ENCODE data around the gene CDON. TPM values are rescaled to one million over a fixed set of nuclear protein-coding genes. Genes with fewer than 3 reads are reported as not detected.

Gene CDON
- total RNA-seq, 1 donor from 2014 or later: 33.0 TPM

DNA sequence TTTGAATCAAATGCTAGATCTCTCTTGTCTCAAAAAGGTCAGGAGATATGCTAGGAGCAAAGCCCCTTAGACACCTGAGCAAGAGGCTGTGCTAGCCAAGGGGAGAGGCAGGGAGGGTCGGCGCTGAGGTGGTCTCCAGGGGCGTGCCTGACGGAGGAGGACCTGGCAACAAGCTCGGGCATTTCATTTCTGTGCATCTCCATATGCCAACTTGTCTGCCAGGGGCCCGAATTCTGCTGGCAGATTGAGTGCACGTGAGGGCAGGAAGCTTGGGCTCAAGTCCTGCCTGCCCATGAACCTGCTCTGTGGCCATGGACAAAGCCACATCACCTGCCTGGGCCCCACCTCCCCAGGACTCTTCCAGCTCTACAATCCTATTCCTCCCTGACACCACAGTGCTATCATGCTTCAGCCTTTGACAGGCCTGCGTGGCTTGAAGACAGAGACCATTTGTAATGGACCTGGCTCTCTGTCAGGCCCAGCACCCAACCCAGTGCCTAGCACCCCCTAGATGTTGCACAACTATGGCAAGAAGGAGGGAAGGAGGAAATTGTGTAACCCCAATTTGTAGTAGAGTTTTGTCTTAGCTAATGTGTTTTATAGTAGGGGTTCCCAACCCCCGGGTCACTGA lies 133.1 kb downstream of the CDON start:
- Histone ChIP-seq H3K4me1 (no peaks in the 10 kb centered on the region), H3K9me3 (no peaks in the 10 kb centered on the region), H3K36me3 (no peaks in the 10 kb centered on the region), H3K27ac (no peak overlapping the region), H3K4me3 (no peak overlapping the region), H3K27me3 (no peaks in the 10 kb centered on the region)
- intact Hi-C loops (cut with DNase I): no loop called here
- TF ChIP-seq, protein P1, sequence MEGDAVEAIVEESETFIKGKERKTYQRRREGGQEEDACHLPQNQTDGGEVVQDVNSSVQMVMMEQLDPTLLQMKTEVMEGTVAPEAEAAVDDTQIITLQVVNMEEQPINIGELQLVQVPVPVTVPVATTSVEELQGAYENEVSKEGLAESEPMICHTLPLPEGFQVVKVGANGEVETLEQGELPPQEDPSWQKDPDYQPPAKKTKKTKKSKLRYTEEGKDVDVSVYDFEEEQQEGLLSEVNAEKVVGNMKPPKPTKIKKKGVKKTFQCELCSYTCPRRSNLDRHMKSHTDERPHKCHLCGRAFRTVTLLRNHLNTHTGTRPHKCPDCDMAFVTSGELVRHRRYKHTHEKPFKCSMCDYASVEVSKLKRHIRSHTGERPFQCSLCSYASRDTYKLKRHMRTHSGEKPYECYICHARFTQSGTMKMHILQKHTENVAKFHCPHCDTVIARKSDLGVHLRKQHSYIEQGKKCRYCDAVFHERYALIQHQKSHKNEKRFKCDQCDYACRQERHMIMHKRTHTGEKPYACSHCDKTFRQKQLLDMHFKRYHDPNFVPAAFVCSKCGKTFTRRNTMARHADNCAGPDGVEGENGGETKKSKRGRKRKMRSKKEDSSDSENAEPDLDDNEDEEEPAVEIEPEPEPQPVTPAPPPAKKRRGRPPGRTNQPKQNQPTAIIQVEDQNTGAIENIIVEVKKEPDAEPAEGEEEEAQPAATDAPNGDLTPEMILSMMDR (IDR thresholded peaks at IDR 0.05): no peak
- no peak for DNase-seq (ENCODE audit: low spot score in 2 of 2)

DNA sequence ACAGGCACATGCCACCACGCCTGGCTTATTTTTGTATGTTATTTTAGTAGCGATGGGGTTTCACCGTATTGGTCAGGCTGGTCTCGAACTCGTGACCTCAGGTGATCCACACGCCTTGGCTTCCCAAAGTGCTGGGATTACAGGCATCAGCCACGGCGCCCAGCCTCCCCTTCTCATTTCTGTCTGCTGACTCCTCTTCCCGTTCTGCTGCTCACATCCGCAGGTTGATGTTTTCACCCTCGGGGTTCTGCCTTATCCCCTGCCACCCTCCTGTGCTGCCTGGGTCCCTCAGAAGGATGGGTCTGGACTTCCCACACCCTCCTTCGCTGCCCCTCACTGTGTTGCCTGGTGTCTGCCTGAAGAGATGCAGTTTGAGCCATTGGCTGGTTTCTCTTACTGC lies 136.0 kb downstream of the CDON start:
- Histone ChIP-seq H3K4me1 (no peaks in the 10 kb centered on the region), H3K36me3 (no peaks in the 10 kb centered on the region), H3K27ac (no peak overlapping the region), H3K9me3 (no peaks in the 10 kb centered on the region), H3K4me3 (no peak overlapping the region), H3K27me3 (no peaks in the 10 kb centered on the region)
- no peak for DNase-seq (ENCODE audit: low spot score in 2 of 2)
- intact Hi-C loops (cut with DNase I): no loop called here
- TF ChIP-seq, protein P1 (IDR thresholded peaks at IDR 0.05): no peak

DNA sequence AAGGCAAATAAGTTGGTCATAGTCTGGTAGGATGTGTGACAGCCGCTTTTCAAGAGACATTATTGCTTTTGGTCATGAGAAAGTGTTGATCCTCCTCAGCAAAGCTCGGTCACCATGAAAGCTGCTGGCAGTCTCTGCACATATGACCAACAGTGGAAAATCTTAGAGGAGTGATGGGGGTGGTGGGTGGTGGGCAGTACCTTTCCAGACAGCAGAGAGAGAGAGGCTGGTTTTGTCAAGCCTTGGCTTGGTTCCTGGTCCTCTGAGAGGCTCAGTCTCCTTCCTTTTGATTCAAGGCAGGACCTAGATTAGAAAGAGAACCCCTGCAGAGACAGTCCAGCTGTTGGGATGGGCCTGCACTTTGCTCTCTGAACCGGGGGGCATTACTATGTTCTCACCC lies 136.9 kb downstream of the CDON start:
- Histone ChIP-seq H3K36me3 (no peaks in the 10 kb centered on the region), H3K4me1 (no peaks in the 10 kb centered on the region), H3K4me3 (no peak overlapping the region), H3K27ac (no peak overlapping the region), H3K27me3 (no peaks in the 10 kb centered on the region), H3K9me3 (no peaks in the 10 kb centered on the region)
- DNase-seq (ENCODE audit: low spot score in 2 of 2): no peak
- TF ChIP-seq, protein P1 (IDR thresholded peaks at IDR 0.05): no peak
- intact Hi-C loops (cut with DNase I): no loop called here

DNA sequence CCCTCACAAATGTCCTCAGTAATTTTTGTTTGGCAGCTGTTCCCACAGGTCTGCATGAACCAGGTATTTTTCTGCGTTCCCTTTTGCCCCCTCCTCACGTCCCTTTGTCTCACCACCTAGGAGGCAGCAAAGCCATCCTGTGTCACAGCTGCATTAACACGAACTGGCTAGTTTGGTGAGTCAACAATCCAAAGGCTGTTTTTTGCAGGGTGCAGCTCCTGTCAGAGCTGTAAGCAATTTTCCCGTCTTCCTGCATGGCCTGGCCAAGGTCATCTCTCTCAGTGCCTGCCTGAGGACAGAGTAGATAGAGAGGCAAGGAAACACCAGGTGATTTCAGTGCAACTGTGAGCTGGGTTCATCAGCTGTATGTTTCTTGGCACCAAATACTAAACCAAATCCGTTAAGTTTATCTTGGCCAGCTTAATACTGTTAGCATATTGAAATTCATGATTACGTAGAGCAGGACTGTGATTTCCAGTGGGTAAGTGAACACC lies 137.4 kb downstream of the CDON start:
- no peak for DNase-seq (ENCODE audit: low spot score in 2 of 2)
- intact Hi-C loops (cut with DNase I): no loop called here
- TF ChIP-seq, protein P1 (IDR thresholded peaks at IDR 0.05): no peak

DNA sequence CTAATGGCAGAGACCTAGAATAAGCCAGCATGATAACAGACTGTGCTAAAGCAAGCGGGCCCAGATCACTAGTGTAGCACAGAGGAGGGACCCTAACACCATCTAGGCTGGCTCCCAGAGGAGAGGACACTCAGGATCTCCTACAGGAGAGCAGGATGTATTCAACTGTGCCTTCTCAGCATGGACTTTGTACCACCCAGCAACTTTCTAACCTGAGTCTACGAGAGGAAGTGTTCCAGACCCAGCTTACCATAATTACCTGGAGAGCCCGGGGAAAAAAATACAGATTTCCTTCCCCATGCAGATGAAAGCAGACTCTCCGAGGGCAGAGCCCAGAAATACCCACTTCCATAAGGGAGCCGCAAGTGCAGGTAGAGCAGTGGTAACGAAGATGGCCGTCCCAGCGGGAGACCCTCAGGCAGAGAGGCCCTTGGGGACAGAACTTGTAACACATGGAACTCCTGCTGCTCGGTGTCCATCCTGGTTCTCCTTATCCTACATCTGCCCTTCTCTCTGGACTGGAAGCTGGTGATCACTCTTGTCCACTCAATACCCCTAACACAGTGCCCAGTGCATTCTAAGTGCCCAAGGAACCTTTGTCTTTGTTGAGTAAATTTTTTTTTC lies 138.2 kb downstream of the CDON start:
- DNase-seq (ENCODE audit: low spot score in 2 of 2): no peak
- Histone ChIP-seq H3K27ac (no peak overlapping the region), H3K27me3 (no peaks in the 10 kb centered on the region), H3K9me3 (no peaks in the 10 kb centered on the region), H3K4me3 (no peak overlapping the region), H3K36me3 (no peaks in the 10 kb centered on the region), H3K4me1 (no peaks in the 10 kb centered on the region)
- TF ChIP-seq, protein P1 (IDR thresholded peaks at IDR 0.05): no peak
- intact Hi-C loops (cut with DNase I): no loop called here

More for the DNA sequence above, 137.4 kb downstream of the CDON start:
- Histone ChIP-seq H3K27me3 (no peaks in the 10 kb centered on the region), H3K27ac (no peak overlapping the region), H3K4me3 (no peak overlapping the region), H3K4me1 (no peaks in the 10 kb centered on the region), H3K9me3 (no peaks in the 10 kb centered on the region), H3K36me3 (no peaks in the 10 kb centered on the region)

Data from ascending aorta (tissue), 2 donors.